RWPE1 (cell line): ENCODE data around the gene THAP9.
"Not testable (repeated sequence)": the region's sequence is repeated elsewhere in the genome, so short reads cannot be mapped to it uniquely, and the experiment has no call there.

Experiments used
- CTCF ChIA-PET: fragments of 350-600 bp; sonication (Branson Sonifier 250); formaldehyde crosslinking; extraction: SDS; loops from one replicate; lab custom pipeline; 2021; lab: Yijun Ruan, JAX
- POLR2A ChIA-PET: fragments of 400-600 bp; formaldehyde crosslinking; extraction: SDS; loops from one replicate; lab custom pipeline; 2020; ENCODE audit warnings: antibody characterized with exemption; ENCODE audit not compliant: low non-redundant PET; lab: Yijun Ruan, JAX
- DNase-seq: peaks from one replicate; pipeline ENCODE4 v3.0.0; 2012; ENCODE audit warnings: low spot score
- H3K27ac ChIP-seq: fragments of 450-650 bp; 2 replicates; pipeline ENCODE4 v1.5.1; 2017
- TF ChIP-seq, protein P1 (sequence below): fragments of 450-650 bp; conservative IDR thresholded peaks from 2 replicates; pipeline ENCODE4 v1.5.1; 2017; ENCODE audit warnings: low read depth, mild to moderate bottlenecking

THAP9 gene

DNA sequence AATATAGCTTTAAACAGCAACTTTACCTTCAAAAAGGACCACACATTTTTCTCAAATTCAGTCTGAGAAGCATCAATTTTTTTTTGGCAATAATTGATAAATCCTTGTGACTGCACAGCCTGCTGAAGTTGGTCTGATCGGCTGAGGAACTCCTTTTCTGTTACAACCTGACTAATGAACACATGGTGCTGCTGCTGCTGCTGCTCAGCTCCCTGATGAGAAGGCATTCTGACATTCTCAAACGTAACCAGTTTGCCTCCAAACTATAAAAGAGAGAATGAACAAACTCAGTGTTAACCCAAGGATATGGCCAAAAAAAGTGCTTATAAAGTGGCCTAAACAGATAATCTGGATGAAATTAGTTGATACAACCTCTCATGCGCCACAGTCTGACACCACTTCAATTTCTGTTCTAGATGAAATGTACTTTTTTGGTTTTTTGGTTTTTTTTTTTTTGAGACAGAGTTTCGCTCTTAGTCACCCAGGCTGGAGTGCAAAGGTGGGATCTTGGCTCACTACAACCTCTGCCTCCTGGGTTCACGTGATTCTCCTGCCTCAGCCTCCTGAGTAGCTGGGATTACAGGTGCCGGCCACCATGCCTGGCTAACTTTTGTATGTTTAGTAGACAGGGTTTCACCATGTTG is 36.1 kb upstream of the THAP9 start:
- DNase-seq, result no peak
- POLR2A ChIA-PET, result no interaction called here
- CTCF ChIA-PET, result no interaction called here
- H3K27ac ChIP-seq, result peak overlapping the region; percentile 47; the same call in 1 of the 2 replicates
- TF ChIP-seq, protein P1, sequence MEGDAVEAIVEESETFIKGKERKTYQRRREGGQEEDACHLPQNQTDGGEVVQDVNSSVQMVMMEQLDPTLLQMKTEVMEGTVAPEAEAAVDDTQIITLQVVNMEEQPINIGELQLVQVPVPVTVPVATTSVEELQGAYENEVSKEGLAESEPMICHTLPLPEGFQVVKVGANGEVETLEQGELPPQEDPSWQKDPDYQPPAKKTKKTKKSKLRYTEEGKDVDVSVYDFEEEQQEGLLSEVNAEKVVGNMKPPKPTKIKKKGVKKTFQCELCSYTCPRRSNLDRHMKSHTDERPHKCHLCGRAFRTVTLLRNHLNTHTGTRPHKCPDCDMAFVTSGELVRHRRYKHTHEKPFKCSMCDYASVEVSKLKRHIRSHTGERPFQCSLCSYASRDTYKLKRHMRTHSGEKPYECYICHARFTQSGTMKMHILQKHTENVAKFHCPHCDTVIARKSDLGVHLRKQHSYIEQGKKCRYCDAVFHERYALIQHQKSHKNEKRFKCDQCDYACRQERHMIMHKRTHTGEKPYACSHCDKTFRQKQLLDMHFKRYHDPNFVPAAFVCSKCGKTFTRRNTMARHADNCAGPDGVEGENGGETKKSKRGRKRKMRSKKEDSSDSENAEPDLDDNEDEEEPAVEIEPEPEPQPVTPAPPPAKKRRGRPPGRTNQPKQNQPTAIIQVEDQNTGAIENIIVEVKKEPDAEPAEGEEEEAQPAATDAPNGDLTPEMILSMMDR, result no peak

DNA sequence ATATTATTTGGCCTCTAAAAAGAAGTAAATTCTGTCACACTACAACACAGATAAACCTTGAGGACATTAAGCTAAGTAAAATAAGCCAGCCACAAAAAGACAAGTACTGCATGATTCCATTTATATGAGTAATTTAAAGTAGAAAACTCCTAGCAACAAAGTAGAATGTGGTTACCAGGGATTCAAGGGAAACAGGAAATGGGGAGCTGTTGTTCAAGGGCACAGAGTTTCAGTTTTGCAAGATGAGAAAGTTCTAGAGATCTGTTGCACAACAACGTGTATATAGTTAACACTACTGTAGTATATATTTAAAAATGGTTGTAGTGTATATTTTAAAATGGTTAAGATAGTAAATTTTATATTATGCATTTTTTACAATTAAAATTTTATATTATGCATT is 34.9 kb upstream of the THAP9 start:
- peak overlapping the region; percentile 95 for H3K27ac ChIP-seq
- ChIA-PET POLR2A (interaction anchor here (0.6 kb wide), 1 partner anchor 169 kb away, joined by 4 read pairs; the partner anchor contains the start of gene COPS4), CTCF (no interaction called here)
- TF ChIP-seq, protein P1, result no peak
- DNase-seq, result peak; percentile 70

DNA sequence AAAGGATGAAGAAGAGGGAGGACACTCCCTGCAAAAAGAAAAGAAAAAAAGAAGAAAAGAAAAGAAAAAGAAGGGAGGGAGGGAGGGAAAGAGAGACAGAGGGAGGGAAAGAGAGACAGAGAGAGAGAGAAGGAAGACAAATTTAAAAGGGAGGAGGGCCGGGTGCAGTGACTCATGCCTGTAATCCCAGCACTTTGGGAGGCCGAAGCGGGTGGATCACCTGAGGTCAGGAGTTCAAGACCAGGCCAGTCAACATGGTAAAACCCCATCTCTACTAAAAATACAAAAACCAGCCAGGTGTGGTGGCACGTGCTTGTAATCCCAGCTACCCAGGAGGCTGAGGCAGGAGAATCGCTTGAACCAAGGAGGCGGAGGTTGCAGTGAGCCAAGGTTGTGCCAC is 34.5 kb upstream of the THAP9 start:
- CTCF ChIA-PET, DNase-seq: not testable (repeated sequence)
- peak overlapping the region; percentile 95 for H3K27ac ChIP-seq
- POLR2A ChIA-PET, result interaction anchor here (0.6 kb wide), 1 partner anchor 169 kb away, joined by 4 read pairs; the partner anchor contains the start of gene COPS4

DNA sequence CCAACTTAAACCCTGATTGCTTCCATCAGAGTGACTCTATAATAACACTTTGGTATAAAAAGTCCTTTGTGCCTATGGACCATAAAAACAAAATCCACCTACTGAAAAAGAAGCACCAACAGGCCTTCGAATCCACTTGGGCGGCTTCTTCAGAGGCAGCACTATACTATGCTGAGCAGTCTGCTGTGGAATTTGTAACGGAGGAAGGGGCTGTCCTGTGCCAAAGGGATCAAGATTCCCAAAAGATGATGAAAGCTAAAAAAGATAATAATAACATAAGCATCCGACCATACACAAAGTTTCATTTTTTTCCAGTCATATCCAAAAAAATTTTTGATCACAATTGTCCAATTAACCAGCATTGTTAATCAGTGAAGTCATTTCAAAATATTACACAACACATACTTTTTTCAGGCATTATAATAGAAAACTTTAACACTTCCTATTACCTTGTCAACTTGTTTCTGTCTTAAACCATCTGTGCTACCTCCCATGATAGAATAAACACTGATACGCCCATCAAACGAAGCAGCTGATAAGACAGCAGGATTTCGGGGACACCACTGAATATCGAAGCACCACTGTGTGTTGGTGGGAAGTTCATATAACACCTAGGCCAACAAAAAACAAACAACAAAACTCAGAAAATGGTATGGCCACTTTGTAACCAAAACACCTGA is 33.7 kb upstream of the THAP9 start:
- H3K27ac ChIP-seq, result peak overlapping the region; percentile 95; the same call in 1 of the 2 replicates
- DNase-seq, result no peak
- TF ChIP-seq, protein P1, result no peak
- ChIA-PET CTCF (no interaction called here), POLR2A (no interaction called here)

DNA sequence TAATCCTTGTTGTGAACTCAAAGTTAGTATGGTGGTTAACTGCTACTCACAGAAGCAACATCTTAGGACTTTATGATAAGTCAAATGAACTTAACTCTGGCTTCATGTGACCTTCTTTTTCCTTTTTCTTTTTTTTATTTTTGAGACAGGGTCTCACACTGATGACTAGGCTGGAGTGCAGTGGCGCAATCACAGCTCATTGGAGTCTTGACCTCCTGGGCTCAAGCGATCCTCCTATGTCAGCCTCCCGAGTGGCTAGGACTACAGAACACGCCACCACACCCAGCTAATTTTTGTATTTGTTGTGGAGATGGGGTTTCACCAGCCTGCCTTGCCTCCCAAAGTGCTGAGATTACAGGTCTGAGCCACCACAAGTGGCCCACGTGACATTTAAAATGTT is 32.0 kb upstream of the THAP9 start:
- ChIA-PET CTCF (interaction anchor here (0.6 kb wide), 1 partner anchor 46 kb away, joined by 6 read pairs; no protein-coding TSS in a partner anchor), POLR2A (no interaction called here)
- peak overlapping the region; percentile 16; the same call in 1 of the 2 replicates for H3K27ac ChIP-seq
- no peak for DNase-seq
- TF ChIP-seq, protein P1, result no peak

DNA sequence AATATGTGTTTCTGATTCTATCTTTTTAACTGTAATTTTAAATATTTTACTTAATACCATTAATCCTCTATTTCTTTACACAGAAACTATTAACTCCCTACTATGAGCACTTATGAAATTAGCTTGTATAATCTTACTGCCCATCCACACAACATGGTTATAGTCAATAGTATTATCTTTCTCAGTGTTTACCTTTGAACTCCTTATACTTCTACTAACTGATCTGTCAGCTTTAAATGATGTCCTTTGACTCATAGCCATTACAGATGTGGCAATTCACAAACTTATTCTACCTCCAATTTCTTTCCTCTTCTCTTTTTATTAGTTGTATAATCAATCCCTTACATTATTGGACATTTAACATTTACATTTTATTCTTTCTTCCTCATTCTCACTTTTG is 15.1 kb upstream of the THAP9 start:
- ChIA-PET POLR2A (no interaction called here), CTCF (no interaction called here)
- H3K27ac ChIP-seq, result no peak overlapping the region
- DNase-seq, result no peak
- TF ChIP-seq, protein P1, result no peak
